CD4-positive, alpha-beta T cell treated with Interleukin-4 for 4 hours (primary cell): ENCODE results near the gene LTV1.
"Not testable (repeated sequence)": the region's sequence is repeated elsewhere in the genome, so short reads cannot be mapped to it uniquely, and the experiment has no call there.

Experiments used
- DNase-seq: peaks from one replicate; pipeline ENCODE4 v3.0.0-alpha.2; 2020

The LTV1 gene

DNA sequence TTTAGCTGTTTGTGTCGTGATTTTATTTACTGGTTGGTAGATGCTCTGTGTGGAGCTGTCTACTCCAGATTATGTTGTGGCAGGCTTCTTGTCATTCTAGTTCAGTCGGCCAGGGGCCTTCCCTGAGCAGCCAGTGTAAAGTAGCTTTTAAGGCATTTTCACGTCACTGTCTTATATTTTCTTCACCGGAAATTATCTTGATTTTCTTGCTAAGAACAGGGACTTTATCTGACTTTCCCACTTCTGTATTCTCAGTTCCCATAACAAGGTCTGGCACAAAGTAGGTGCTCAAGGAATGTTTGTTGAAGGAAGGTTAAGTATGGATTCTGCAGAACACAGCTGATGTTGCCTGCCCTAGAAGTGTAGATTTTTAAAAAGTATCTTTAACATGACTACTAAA lies 868 bp downstream of the LTV1 start:
- DNase-seq, result peak; percentile 4

DNA sequence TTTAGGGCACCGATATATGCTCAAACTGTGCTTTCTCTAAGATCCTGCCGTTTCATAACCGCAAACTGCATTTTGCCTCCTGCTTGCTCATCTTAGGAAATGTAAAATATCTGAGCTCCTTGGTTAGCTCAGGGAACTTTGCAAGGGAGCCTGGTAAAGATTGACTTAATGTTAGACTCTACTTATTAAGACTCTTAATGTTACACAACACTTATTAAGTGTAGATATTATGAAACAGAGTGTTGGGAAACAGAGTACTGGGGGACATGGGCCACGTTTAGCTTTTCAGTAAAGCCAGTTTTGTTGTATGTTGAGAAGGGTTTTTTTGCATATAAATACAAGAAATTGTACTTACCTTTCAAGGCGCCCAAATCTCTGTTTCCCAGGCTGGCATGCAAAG lies 1.9 kb downstream of the LTV1 start:
- DNase-seq, result no peak

DNA sequence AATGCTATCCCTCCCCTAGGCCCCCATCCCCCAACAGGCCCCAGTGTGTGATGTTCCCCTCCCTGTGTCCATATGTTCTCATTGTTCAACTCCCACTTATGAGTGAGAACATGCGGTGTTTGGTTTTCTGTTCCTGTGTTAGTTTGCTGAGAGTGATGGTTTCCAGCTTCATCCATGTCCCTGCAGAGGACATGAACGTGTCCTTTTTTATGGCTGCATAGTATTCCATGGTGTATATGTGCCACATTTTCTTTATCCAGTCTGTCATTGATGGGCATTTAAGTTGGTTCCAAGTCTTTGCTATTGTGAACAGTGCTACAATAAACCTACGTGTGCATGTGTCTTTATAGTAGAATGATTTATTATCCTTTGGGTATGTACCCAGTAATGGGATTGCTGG lies 8.6 kb downstream of the LTV1 start:
- not testable (repeated sequence) for DNase-seq

- DNase-seq, result not testable (repeated sequence)
Measured at GRCh38 chr6:143855057-143855456, 11.9 kb downstream of the LTV1 start.

- DNase-seq, result not testable (repeated sequence)
Measured at GRCh38 chr6:143856762-143857161, 13.6 kb downstream of the LTV1 start.

GRCh38 chr6:143857651-143858050 lies 14.5 kb downstream of the LTV1 start:
- no peak for DNase-seq

DNA sequence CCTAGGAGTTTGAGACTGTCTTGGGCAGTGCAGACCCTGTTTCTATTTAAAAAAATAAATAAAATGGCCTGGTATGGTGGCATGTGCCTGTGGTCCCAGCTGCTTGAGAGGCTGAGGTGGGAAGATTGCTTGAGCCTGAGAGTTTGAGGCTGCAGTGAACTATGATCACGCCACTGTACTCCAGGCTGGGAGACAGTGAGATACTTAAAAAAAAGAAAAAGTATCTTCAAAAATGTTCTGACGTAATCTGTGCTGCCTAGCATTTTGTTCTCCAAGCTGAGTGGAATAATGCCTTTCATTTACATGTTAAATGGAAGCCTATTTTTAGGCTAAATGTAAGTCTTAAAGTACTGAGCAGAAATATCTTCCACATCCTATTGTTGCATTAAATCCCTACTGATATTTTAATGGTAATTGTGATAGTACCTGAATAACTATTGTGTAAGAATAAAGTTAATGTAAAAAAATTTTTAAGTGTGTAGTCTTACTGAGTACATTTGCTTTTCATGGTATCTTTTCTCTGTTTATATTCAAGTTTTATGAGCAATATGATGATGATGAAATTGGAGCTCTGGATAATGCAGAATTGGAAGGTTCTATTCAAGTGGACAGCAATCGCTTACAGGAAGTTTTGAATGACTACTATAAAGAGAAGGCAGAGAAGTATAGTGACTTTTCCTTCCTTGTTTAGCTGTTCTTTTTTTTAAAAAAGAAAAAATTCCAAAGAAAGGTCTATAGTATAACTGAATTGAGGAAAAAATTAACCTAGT lies 16.9 kb downstream of the LTV1 start:
- no peak for DNase-seq

DNA sequence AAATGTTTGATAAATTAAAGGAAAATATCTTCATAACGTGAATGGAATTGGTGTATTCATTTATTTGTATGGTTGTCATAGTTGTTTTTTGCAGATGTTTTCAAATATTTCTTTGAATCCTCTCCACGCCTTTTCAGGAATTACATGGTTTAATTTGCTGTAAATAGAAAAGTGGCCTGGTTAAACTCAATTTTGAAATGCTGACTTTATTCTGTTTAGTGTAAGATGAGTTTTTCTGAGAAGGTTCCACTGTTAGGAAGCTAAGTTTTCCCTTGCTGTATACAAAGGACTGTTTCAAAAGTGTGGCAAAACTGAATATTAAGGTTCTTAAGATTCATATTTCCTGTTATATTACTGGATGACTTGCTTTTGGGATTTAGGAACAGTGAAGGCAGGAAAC lies 20.6 kb downstream of the LTV1 start:
- DNase-seq, result no peak

DNA sequence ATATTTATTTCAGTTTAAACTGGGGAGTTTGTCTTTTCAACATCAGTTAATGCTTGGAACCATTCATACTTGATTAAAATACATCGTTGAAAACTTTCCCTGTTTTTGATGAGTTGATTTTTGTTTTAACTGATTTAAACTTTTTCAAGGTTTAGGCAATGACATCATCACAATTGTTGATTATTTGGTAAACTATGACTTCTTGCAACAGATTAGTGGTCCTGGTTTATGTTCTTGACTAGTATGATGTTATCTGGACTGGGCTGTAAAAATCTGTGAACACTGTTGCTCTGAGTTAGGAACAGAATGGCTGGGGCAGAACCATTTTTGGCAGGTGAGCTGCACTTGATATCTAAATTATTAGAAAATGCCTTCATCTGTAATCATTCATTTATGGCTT lies 21.1 kb downstream of the LTV1 start, which contains the start of gene ZC2HC1B:
ZC2HC1B (plus strand) TSS at position 241 of the 400 bp plus-strand sequence; CDS start at position 307, 66 bp downstream.
- DNase-seq, result no peak

DNA sequence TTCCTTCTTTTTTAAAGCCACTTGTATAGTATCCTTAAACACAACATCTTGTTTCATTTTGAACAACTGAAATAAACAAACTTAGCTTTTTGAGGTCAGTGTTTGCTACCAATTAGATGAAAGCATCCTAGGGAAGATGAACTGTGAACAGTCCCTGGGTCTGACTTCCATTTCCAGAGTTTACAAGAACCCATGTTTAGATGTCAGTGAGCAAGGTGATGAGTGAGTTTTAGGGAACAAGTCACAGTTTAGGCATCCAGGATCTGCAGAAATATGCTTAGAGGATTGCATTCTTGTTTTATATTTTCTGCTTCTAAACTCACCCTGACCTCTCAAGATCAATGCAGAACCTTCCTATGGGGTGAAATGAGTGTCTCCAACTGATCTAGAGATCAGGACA lies 24.1 kb downstream of the LTV1 start:
- DNase-seq, result no peak

GRCh38 chr6:143868808-143869207 lies 25.7 kb downstream of the LTV1 start:
- DNase-seq, result not testable (repeated sequence)

GRCh38 chr6:143871202-143871730 lies 28.1 kb downstream of the LTV1 start:
- DNase-seq, result not testable (repeated sequence)

DNA sequence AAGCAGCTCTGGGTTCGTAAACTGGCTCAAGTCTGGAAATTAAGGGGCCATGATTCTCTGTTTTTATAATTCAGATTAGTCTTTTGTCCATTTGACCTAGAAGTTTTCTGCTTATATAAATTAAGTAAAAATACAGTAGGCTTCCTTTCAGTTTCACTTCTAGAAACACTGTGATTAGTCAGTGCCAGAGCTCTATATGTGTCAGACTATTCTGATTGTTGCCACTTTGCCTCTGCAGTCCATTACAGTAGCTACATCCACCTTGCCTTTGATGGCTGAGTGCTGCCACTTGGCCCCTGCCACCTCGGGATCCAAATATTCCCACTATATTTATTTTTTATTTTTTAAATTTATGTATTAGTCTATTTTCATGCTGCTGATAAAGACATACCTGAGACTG lies 29.1 kb downstream of the LTV1 start:
- peak; percentile 4 for DNase-seq

GRCh38 chr6:143873600-143873999 lies 30.5 kb downstream of the LTV1 start:
- DNase-seq, result not testable (repeated sequence)

DNA sequence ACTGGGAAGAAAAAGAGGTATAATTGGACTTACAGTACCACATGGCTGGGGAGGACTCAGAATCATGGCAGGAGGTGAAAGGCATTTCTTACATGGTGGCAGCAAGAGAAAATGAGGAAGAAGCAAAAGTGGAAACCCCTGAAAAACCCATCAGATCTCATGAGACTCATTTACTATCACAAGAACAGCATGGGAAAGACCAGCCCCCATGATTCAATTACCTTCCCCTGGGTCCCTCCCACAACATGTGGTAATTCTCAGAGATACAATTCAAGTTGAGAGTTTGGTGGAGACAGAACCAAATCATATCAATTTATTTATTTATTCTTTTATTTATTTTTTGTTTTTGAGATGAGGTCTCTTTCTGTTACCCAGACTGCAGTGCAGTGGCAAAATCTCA lies 31.4 kb downstream of the LTV1 start:
- not testable (repeated sequence) for DNase-seq

DNA sequence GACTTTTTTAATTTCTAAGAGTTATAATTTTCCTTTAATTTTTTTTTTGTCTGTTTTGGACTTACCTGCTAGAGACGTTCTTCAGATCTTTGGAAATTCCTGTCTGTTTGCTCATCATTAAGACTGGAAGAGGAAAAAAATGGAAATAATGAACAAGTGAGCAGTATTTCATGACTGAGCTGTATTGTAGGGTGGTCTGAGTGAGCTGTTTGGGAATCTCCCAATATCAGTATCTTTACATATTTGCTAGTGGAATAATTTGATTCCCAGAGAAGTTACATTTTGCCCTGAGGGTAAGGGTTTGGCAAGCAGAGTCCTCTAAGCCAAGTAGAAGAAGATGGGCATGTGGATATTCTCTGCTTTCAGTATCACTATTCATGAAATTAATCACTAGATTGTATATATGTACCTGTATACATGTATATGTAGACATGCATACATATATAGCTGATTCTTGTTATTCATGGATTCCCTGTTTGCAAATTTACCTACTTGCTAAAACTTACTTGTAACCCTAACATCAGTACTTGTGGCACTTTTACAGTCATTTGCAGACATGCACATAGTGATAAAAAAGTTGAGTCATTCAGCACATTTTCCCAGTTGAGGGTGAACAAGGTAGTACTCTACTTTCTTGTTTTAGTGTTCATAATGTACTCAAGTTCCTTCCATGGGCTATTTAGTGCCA lies 34.6 kb downstream of the LTV1 start:
- DNase-seq, result no peak

DNA sequence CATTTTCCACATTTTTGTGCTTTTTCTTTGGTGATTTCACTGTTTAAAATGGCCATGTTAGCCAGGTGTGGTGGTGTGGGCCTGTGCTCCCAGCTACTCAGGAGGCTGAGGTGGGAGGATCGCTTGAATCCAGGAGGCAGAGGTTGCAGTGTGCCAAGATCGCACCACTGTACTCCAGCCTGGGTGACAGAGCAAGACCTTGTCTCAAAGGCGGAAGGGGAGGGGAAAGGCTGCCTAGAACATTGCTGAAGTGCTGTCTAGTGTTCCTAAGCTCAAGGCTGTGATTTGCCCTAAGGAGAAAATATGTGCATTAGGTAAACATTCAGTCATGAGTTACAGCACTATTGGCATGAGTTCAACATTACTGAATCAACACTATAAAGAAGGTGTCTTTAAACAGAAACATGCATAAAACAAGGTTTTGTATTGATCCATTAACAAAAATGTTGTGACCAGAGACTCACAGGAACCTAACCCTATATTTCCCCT lies 35.2 kb downstream of the LTV1 start:
- no peak for DNase-seq

- DNase-seq, result no peak
Measured at GRCh38 chr6:143880412-143880811, 37.3 kb downstream of the LTV1 start.

DNA sequence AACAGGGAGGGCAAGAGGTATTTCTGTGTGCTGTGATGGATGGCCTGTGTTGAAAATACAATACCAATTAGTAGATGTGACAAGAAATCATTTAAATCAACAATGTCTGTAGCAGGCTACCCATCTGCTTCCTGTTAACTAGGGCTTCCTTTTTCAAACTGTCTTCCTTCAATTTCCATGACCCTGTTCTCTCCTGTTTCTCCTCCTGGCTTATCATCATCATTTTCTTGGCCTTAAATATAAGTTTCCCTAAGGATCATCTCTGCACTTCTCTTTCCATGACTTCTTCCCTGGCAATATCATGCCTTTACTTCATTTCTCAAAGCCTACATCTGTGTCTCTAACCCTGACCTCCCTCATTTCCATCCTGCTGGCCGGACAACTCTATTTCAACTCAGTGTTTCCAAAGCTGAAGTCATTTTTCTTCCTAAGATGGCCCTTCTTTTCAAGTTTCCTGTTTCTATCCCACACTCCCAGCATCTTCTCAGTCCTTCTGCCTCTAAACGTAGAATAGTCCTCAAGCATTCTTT lies 39.3 kb downstream of the LTV1 start:
- no peak for DNase-seq

DNA sequence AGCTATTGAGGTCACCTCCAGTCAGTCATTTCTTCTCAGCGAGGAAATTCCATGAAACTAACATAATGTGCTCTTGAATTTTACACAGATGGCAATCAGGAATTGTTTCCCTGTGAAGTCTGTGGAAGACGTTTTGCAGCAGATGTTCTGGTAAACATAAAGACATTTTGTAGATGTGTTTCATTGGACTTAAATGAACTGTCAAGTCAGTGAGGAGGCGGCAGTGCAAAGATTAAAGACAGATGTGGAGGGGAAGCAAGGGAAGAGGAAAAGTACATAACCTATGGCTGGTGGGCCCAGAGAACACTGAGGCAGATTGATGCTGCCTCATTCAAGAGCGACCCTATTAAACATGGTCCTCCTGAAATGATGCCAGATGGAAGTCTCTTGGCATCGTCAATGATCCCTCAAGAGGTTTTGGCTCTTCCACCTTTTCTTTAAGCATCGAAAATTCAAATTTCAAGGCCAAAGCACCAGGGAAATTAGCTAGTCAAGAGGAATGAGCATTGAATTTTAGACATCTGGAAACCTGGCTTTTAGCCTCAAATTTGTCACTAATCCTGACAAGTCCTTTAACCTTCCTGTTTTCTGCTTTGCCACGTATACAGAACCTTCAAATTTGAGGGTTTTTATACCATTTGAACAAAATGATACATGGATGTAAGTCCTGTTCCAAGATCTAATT lies 41.2 kb downstream of the LTV1 start:
- DNase-seq, result no peak

GRCh38 chr6:143885116-143885515 lies 42.0 kb downstream of the LTV1 start:
- DNase-seq, result no peak

DNA sequence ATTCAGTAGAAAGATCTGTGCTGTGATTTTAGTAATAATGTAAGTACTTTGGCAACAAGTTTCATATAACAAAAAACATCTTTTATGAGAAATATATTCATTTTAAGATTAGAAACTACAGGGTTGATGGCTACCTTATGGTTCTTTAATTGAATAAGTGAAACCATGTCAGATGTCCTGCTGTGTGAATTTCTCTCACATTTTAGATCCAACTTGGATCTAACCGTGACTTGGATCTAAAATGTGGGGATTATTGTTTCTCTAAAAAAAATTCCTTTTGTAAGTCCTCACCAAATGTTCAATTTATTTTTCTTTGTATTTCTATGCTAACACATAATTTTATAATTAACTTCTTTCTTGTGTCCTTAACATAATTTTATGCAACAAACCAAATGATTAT lies 51.5 kb downstream of the LTV1 start:
- no peak for DNase-seq
